Chondrocyte (in vitro differentiated cells): Measurements from ENCODE around the gene CSK. TPM values are rescaled to one million over a fixed set of nuclear protein-coding genes. Genes with fewer than 3 reads are reported as not detected.
A peak's percentile ranks its signal among the peaks of the same experiment; 100 is the strongest.

ENCODE experiments used
- DNase-seq: peaks from one replicate; pipeline ENCODE4 v3.0.0; 2021; ENCODE audit warnings: mixed read lengths, low spot score
- H3K27ac Mint-ChIP-seq: one replicate; pipeline ENCODE4 v1.8.0; 2021; ENCODE audit warnings: mild to moderate bottlenecking, moderate library complexity, mixed read lengths; ENCODE audit not compliant: unreplicated experiment
- H3K27me3 Mint-ChIP-seq: 2 replicates; pipeline ENCODE4 v1.8.0; 2021; ENCODE audit warnings: low read depth, mixed read lengths
- H3K36me3 Mint-ChIP-seq: 2 replicates; pipeline ENCODE4 v1.8.0; 2021; ENCODE audit warnings: low read depth, mixed read lengths
- H3K4me1 Mint-ChIP-seq: 2 replicates; pipeline ENCODE4 v1.8.0; 2021; ENCODE audit warnings: low read depth, mild to moderate bottlenecking, mixed read lengths
- H3K4me3 Mint-ChIP-seq: one replicate; pipeline ENCODE4 v1.8.0; 2021; ENCODE audit warnings: mild to moderate bottlenecking, moderate library complexity, mixed read lengths; ENCODE audit not compliant: unreplicated experiment
- H3K9me3 Mint-ChIP-seq: 2 replicates; pipeline ENCODE4 v1.8.0; 2021; ENCODE audit warnings: low read depth, mixed read lengths
- total RNA-seq: library from RNA; stranded (reverse); gene quantifications from 3 replicates; pipeline ENCODE4 v1.2.1, GENCODE V29; 2021
- TF ChIP-seq, protein P1 (sequence below): fragments of 200-600 bp; sonication (generic); IDR thresholded peaks from 2 replicates; pipeline ENCODE4 v1.5.0; 2021; ENCODE audit warnings: antibody characterized with exemption, mild to moderate bottlenecking, moderate library complexity

Gene CSK
- total RNA-seq, 1 donor from 2014 or later, result 39.9 TPM

DNA sequence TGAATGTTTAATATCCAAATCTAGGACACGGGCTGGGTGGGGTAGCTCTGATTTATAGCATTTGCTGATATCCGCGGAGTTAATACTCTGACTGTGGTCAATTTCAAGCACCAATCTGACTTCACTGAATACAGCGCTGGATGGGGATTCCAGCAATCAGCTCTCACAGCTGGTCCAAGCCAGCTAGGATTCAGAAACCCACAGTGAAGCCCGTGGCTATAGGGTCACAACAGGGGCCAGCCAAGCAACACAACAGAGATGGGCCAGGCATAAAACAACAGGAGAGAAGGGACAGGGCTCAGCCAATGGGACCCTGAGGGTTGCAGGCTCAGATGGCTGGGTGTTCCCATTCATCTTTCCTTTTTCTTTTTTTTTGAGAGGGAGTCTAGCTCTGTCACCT, 25.4 kb downstream of the CSK start:
- no peaks in the 10 kb centered on the region for H3K9me3 Mint-ChIP-seq
- no peak overlapping the region for H3K4me3 Mint-ChIP-seq
- TF ChIP-seq, protein P1, sequence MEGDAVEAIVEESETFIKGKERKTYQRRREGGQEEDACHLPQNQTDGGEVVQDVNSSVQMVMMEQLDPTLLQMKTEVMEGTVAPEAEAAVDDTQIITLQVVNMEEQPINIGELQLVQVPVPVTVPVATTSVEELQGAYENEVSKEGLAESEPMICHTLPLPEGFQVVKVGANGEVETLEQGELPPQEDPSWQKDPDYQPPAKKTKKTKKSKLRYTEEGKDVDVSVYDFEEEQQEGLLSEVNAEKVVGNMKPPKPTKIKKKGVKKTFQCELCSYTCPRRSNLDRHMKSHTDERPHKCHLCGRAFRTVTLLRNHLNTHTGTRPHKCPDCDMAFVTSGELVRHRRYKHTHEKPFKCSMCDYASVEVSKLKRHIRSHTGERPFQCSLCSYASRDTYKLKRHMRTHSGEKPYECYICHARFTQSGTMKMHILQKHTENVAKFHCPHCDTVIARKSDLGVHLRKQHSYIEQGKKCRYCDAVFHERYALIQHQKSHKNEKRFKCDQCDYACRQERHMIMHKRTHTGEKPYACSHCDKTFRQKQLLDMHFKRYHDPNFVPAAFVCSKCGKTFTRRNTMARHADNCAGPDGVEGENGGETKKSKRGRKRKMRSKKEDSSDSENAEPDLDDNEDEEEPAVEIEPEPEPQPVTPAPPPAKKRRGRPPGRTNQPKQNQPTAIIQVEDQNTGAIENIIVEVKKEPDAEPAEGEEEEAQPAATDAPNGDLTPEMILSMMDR, result no peak
- no peak for DNase-seq
- H3K27me3 Mint-ChIP-seq, result no peaks in the 10 kb centered on the region
- peaks cover 29% of the 10 kb centered on the region for H3K4me1 Mint-ChIP-seq
- H3K27ac Mint-ChIP-seq, result peak overlapping the region; percentile 32
- H3K36me3 Mint-ChIP-seq, result peaks cover 11% of the 10 kb centered on the region

DNA sequence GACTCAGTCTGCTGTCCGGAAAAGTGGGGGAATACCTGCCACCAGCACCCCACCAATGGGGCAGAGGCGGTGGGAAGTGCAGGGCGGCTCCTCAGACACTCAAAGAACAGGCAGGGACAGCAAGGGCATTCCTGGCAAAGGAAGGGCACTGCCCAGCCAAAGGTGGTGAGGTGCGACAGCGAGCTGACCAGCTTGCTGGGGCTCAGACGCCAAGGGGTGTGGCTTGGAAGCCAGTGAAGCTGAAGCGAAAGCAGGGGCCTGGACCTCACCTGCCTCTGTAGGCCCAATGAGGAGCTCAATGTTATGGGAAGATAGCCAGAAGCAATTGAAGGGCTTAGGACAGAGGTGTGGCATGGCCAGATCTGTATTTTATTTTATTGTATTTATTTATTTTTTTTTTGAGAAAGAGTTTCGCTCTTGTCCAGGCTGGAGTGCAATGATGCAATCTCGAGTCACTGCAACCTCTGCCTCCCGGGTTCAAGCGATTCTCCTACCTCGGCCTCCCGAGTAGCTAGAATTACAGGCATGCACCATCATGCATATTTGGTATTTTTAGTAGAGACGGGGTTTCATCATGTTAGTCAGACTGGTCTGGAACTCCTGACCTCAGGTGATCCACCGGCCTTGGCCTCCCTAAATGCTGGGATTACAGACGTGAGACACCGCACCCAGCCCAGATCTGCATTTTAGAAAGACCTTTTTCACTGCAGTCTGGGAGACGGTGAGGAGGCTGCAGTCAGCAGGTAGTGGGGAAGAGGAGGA, 26.4 kb downstream of the CSK start:
- Mint-ChIP-seq H3K27ac (no peak overlapping the region), H3K9me3 (no peaks in the 10 kb centered on the region), H3K4me1 (peaks cover 29% of the 10 kb centered on the region), H3K27me3 (no peaks in the 10 kb centered on the region), H3K36me3 (peaks cover 10% of the 10 kb centered on the region), H3K4me3 (no peak overlapping the region)
- TF ChIP-seq, protein P1, result no peak
- DNase-seq, result no peak

DNA sequence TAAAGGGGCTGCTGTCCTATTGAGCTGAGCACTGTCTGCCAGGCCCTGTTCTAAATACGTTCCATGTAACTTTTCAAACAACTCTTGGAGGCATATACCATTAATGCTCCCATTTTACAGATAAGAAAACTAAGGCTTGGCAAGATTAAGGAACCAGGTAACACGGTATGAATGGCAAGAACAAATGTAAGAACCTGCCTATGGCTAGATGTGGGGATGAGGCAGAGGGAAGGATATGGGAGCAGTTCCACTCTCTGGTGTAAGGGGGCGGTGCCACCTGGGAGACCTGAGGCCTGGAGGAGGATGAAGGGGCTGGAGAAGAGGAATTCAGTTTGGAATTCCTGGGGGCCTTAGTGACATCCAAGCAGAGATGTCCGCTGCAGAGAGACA, 27.0 kb downstream of the CSK start:
- Mint-ChIP-seq H3K4me3 (no peak overlapping the region), H3K27me3 (no peaks in the 10 kb centered on the region), H3K27ac (no peak overlapping the region), H3K36me3 (peaks cover 8% of the 10 kb centered on the region), H3K4me1 (peaks cover 29% of the 10 kb centered on the region), H3K9me3 (no peaks in the 10 kb centered on the region)
- TF ChIP-seq, protein P1, result peak; percentile 19
- DNase-seq, result no peak

DNA sequence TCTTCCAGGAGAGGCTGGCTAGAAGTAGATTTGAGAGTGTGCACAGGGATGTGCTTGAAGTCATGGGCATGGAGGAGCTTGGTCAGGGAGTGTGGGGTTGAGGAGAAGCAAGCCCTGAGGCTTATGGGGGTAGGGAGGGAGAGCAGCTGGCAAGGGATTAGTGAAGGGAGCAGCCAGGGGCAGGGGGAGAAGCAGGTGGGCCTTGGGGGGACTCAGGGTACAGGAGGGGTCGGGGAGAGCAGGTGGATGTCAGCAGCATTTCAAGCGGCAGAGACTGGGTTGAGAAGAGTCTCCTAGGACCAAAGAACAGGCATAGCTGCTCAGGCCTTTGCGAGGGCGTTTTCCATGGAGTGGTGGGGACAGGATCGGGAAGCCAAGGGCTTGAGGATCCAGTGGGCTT, 27.4 kb downstream of the CSK start:
- Mint-ChIP-seq H3K36me3 (peaks cover 4% of the 10 kb centered on the region), H3K9me3 (no peaks in the 10 kb centered on the region), H3K27ac (no peak overlapping the region), H3K4me1 (peaks cover 29% of the 10 kb centered on the region), H3K27me3 (no peaks in the 10 kb centered on the region), H3K4me3 (no peak overlapping the region)
- no peak for DNase-seq
- TF ChIP-seq, protein P1, result no peak

DNA sequence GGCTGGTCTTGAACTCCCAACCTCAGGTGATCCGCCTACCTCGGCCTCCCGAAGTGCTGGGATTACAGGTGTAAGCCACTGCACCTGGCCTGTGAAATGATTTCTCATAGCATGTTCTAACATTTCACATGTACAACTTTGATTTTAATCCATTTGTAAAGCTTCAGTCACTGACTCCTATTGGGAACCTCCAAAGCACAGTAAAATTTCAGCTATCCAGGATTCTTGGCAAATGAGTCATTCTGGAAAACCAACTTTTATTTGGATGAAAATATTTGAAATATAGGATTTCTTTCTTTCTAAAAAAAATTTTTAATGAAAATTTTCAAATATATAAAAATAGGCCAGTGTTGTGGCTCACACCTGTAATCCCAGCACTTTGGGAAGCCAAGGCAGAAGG, 28.1 kb downstream of the CSK start:
- H3K9me3 Mint-ChIP-seq, result no peaks in the 10 kb centered on the region
- H3K27me3 Mint-ChIP-seq, result no peaks in the 10 kb centered on the region
- H3K4me1 Mint-ChIP-seq, result peaks cover 29% of the 10 kb centered on the region
- TF ChIP-seq, protein P1, result no peak
- H3K36me3 Mint-ChIP-seq, result peaks cover under 1% of the 10 kb centered on the region
- no peak overlapping the region for H3K4me3 Mint-ChIP-seq
- DNase-seq, result no peak
- no peak overlapping the region for H3K27ac Mint-ChIP-seq
